ENCODE results near the gene DDO.

Gene DDO

DNA sequence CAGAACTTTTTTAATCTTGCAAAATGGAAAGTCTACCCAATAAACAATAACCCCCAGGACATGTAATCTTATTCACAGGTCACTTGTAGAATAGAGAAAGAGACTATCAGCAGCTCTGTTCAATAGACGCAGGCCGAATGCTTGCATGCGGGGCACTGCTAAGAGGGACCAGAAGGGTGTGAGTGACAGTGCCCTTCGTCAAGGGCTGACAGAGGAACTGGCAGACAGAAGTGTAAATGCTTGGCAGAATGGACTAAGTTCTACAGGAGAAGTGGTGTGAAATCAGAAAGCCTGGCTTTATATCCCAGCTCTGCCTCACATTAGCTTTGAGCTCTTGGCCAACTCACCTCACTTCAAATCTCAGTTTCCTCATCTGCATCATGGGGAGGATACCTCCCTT is 21.0 kb downstream of the DDO start:
- no peak for TF ChIP-seq ZFX (IDR thresholded peaks at IDR 0.05; ENCODE audit: borderline replicate concordance)
- TF ChIP-seq, protein P1, sequence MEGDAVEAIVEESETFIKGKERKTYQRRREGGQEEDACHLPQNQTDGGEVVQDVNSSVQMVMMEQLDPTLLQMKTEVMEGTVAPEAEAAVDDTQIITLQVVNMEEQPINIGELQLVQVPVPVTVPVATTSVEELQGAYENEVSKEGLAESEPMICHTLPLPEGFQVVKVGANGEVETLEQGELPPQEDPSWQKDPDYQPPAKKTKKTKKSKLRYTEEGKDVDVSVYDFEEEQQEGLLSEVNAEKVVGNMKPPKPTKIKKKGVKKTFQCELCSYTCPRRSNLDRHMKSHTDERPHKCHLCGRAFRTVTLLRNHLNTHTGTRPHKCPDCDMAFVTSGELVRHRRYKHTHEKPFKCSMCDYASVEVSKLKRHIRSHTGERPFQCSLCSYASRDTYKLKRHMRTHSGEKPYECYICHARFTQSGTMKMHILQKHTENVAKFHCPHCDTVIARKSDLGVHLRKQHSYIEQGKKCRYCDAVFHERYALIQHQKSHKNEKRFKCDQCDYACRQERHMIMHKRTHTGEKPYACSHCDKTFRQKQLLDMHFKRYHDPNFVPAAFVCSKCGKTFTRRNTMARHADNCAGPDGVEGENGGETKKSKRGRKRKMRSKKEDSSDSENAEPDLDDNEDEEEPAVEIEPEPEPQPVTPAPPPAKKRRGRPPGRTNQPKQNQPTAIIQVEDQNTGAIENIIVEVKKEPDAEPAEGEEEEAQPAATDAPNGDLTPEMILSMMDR (IDR thresholded peaks at IDR 0.05) = no peak

DNA sequence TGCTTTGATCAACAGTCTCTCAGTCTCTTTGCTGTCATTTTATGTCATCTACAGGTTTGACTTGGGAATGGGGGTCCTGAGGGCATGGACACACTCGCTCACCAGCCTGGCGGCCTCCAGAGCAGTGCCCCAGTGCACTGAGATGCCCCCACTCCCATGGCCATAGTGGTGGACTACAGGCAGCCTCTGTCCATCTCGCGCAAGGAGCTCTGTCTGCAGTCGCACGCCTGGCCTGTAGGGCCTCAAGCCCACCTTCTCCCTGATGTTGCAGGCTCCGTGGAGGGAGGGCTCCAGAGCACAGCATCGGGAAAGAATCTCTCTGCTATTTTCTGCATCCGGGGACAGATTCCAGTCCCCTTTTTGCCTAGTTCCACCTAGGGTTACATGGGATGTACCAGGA is 22.6 kb downstream of the DDO start:
- H3K27ac ChIP-seq = no peak overlapping the region
- no peak for TF ChIP-seq ZFX (IDR thresholded peaks at IDR 0.05; ENCODE audit: borderline replicate concordance)
- TF ChIP-seq, protein P1 (IDR thresholded peaks at IDR 0.05) = no peak

More for the DNA sequence above, 21.0 kb downstream of the DDO start:
- no peak overlapping the region for H3K27ac ChIP-seq

DNA sequence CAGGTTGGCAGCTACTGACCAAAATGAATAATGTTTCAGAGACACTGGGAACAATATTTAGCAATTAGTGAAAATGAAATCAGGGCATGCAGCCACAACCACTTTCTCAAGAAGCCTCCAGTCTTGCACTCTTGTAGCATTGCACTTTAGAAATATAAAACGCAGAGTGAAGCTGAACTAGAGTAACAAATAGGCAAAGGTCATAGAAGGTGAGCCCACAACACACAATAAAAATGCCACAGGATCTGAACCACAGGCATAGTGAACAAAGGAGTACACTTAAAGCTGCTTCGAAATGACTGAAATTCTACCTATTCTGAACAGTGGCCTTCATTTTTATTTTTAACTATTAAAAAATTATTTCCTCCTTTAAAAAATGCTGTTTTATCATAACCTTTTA is 25.0 kb downstream of the DDO start:
- TF ChIP-seq ZFX (IDR thresholded peaks at IDR 0.05; ENCODE audit: borderline replicate concordance) = no peak
- TF ChIP-seq, protein P1 (IDR thresholded peaks at IDR 0.05) = no peak
- no peak overlapping the region for H3K27ac ChIP-seq

DNA sequence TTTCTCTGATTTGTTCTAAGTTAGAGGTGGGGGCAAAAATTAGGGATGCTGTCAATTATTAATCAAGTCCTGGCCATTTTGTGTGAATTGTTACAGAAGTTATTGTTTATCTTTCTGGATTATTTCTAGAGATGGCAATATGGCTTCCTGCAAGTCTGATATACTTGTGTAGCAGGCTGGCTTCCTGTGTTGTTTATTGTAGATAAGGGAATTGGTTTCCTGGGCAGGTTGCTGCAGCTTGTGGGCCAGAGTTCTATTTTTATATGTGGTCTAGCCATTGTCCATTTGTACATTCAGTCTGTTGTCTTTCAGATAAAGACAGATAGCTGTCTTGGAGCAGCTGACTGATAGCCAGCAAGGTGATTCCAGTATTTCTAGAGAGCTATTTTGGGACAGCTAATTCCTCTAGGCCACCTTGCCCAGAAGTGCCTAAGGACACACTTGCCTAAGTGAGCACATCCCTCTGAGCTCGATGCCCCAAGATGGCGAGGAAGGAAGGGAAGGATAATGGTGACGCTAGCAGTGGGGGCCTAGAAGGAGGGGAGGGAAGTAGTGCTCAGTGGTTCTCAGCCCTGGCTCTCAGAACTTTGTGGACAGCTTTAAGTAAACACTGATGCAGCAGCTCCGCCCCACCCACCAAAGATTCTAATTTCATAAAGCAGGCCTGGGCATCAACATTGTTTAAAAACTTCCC is 25.5 kb downstream of the DDO start:
- TF ChIP-seq, protein P1 (IDR thresholded peaks at IDR 0.05) = no peak
- TF ChIP-seq ZFX (IDR thresholded peaks at IDR 0.05; ENCODE audit: borderline replicate concordance) = no peak
- no peak overlapping the region for H3K27ac ChIP-seq

DNA sequence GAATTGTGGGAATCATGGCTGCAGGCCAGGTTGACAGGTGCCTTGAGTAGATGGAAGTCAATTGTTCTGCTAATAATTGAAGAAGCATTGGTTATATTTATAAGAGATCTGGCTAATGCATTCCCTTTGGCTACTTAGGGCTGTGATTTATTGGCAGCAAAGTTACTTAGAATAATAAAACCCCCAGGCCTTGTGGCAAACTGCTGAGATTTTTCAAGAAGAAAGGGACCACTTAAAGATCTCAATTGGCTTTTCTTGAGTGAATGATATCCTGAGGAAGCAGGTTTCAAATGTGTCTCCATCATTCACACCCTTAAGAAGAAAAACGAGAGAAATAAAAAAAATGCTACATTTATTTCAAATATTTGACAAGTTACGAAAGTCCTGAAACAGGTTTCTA is 27.4 kb downstream of the DDO start:
- no peak for TF ChIP-seq ZFX (IDR thresholded peaks at IDR 0.05; ENCODE audit: borderline replicate concordance)
- TF ChIP-seq, protein P1 (IDR thresholded peaks at IDR 0.05) = no peak
- no peak overlapping the region for H3K27ac ChIP-seq

DNA sequence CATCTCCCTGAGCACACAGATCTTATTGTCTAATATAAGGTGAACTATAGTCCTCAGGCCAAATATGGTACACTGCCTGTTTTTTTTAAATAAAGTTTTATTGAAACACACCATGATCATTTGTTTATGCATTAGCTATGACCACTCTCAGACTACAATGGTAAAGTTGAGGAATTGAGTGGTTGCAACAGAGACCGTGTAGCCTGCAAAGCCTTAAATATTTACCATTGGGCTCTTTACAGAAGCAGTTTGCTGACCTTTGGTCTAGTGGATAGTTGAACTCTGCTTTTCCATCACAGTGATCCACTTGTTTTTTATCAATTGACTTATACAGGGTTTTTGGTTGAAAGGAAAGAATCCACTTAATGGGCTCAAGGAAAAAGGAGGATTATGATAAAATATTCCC is 29.9 kb downstream of the DDO start:
- TF ChIP-seq, protein P1 (IDR thresholded peaks at IDR 0.05) = no peak
- no peak for TF ChIP-seq ZFX (IDR thresholded peaks at IDR 0.05; ENCODE audit: borderline replicate concordance)
- no peak overlapping the region for H3K27ac ChIP-seq

DNA sequence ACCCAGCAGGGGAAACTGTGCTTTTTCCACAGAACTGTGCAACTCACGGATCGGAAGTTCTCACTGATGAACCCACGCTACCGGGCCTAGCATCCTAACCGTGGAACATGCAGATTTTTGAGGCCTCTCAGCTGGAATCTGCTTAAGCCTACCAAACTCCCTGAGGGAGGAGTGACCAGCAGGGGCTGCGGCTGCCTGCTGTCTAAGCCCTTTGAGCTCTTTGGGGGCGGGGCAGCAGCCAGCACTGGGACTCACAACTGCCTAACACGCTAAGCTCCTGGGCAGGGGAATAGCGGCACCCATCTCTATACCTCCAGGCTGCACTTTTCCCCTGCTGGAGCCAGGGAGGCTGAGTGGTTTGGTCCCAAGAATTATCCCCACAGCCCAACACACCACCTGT is 36.8 kb downstream of the DDO start:
- no peak for TF ChIP-seq ZFX (IDR thresholded peaks at IDR 0.05; ENCODE audit: borderline replicate concordance)
- TF ChIP-seq, protein P1 (IDR thresholded peaks at IDR 0.05) = no peak
- no peak overlapping the region for H3K27ac ChIP-seq
